RPMI8226 (cell line): Measurements from ENCODE around the gene PRKAR2B.

Experiments used
- DNase-seq: peaks from one replicate; pipeline ENCODE4 v3.0.0-alpha.2; 2015

PRKAR2B gene

DNA sequence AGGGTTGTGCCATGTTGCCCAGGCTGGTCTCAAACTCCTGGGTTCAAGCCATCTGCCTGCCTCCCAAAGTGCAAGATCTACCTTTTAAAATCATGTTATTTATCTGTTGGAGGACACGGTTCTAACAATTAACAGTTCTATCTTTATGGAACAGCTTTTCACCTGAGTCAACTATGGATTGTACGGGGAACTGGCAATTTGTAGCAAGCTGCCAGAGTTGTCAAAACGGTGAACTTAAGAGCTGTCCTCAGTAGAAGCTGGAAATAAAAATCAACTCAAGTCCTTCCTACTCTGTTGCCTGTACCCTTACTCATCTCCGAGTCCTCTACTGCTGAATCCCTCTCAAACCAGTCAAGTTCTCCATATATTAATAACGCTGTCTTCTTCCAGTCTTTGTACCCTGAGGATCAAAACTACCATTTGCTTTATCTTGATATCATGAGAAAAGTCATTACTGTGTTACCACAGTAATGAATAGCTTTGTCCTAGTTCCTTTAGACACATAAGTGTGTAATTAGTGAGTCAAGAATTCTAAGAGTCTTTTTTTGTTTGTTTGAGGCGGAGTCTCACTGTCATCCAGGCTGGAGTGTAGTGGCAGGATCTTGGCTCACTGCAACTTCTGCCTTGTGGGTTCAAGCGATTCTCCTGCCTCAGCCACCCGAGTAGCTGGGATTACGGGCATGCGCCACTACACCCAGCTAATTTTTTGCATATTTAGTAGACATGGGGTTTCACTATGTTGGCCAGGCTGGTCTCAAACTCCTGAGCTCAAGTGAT is 152.5 kb downstream of the PRKAR2B start:
- DNase-seq: no peak

GRCh38 chr7:107201795-107202450 is 157.4 kb downstream of the PRKAR2B start:
- peak; percentile 51 for DNase-seq

GRCh38 chr7:107203607-107204006 is 159.1 kb downstream of the PRKAR2B start:
- no peak for DNase-seq

GRCh38 chr7:107206136-107206535 is 161.6 kb downstream of the PRKAR2B start:
- no peak for DNase-seq

- DNase-seq: no peak
Observed at GRCh38 chr7:107206706-107207105, 162.2 kb downstream of the PRKAR2B start.

DNA sequence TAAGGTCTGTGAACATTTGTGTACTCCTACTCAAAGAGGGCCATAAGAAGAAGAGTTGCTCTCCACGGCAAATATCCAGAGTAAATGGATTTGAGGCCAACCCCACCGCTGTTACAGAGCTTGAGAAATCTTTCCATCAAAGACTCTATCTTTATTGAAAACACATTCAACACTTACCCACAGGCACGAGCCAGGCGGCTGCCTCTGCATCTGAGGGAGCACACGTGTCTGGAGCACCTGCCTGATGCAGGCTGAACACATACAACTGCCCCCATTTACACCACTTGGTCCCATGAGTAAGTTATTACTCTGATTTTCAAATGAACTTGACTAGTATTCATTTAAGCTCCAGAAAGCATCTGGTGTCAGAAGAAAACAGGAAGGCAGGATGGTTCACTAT is 163.0 kb downstream of the PRKAR2B start:
- no peak for DNase-seq

GRCh38 chr7:107208024-107208521 is 163.6 kb downstream of the PRKAR2B start:
- no peak for DNase-seq

- DNase-seq: no peak
Observed at GRCh38 chr7:107208563-107208962, 164.1 kb downstream of the PRKAR2B start.

GRCh38 chr7:107209565-107209964 is 165.1 kb downstream of the PRKAR2B start:
- DNase-seq: no peak

GRCh38 chr7:107210400-107210799 is 165.9 kb downstream of the PRKAR2B start:
- no peak for DNase-seq
